ENCODE data around the gene MOG. TPM values are rescaled to one million over a fixed set of nuclear protein-coding genes. Genes with fewer than 3 reads are reported as not detected.

The MOG gene
- 14.7 TPM for total RNA-seq
- long read RNA-seq, partial matches to known transcripts = 0 of 7 reads
- long read RNA-seq, other reads (novel, unspliced or antisense) = 7 of 7 reads

GRCh38 chr6:29656798-29657197, at the start of gene MOG:
Gene MOG, plus strand, starts transcription at chr6:29657092. Its CDS starts 118 bp downstream, at chr6:29657210.
- intact Hi-C loops (cut with micrococcal nuclease) = no loop called here
- H3K27me3 ChIP-seq (ENCODE audit: low read depth) = peaks cover 22% of the 10 kb centered on the region
- peak within 1 kb of the TSS; percentile 89 for H3K27ac ChIP-seq (replicated peaks)
- H3K36me3 ChIP-seq = no peaks in the 10 kb centered on the region
- peaks cover 35% of the 10 kb centered on the region for H3K4me1 ChIP-seq
- peak within 1 kb of the TSS; percentile 30 for H3K4me3 ChIP-seq
- no peak for TF ChIP-seq CTCF (IDR thresholded peaks at IDR 0.05; ENCODE audit: borderline replicate concordance)
- no peaks in the 10 kb centered on the region for H3K9me3 ChIP-seq (replicated peaks)
- DNase-seq = peak; percentile 22

GRCh38 chr6:29608131-29608530, 48.8 kb upstream of the MOG start:
- no peak overlapping the region for H3K4me3 ChIP-seq
- TF ChIP-seq CTCF (IDR thresholded peaks at IDR 0.05; ENCODE audit: borderline replicate concordance) = no peak
- no peak overlapping the region for H3K27ac ChIP-seq (replicated peaks)
- DNase-seq = no peak
- no peaks in the 10 kb centered on the region for H3K4me1 ChIP-seq
- no peaks in the 10 kb centered on the region for H3K27me3 ChIP-seq (ENCODE audit: low read depth)
- intact Hi-C loops (cut with micrococcal nuclease) = no loop called here
- H3K36me3 ChIP-seq = peaks cover 89% of the 10 kb centered on the region
- no peaks in the 10 kb centered on the region for H3K9me3 ChIP-seq (replicated peaks)

- Histone ChIP-seq H3K27me3 (ENCODE audit: low read depth) (no peaks in the 10 kb centered on the region), H3K27ac (replicated peaks) (no peak overlapping the region), H3K4me1 (no peaks in the 10 kb centered on the region), H3K4me3 (no peak overlapping the region), H3K9me3 (replicated peaks) (no peaks in the 10 kb centered on the region), H3K36me3 (peaks cover 83% of the 10 kb centered on the region)
- TF ChIP-seq CTCF (IDR thresholded peaks at IDR 0.05; ENCODE audit: borderline replicate concordance) = no peak
- no peak for DNase-seq
- intact Hi-C loops (cut with micrococcal nuclease) = no loop called here
These were observed 46.4 kb upstream of the MOG start for GRCh38 chr6:29610540-29610939.

GRCh38 chr6:29611426-29611825, 45.5 kb upstream of the MOG start:
- intact Hi-C loops (cut with micrococcal nuclease) = no loop called here
- TF ChIP-seq CTCF (IDR thresholded peaks at IDR 0.05; ENCODE audit: borderline replicate concordance) = no peak

GRCh38 chr6:29617782-29618554, 38.9 kb upstream of the MOG start:
- TF ChIP-seq CTCF (IDR thresholded peaks at IDR 0.05; ENCODE audit: borderline replicate concordance) = no peak
- Histone ChIP-seq H3K4me3 (no peak overlapping the region), H3K36me3 (peaks cover 65% of the 10 kb centered on the region), H3K4me1 (no peaks in the 10 kb centered on the region), H3K27ac (replicated peaks) (no peak overlapping the region), H3K27me3 (ENCODE audit: low read depth) (no peaks in the 10 kb centered on the region), H3K9me3 (replicated peaks) (no peaks in the 10 kb centered on the region)
- DNase-seq = no peak
- intact Hi-C loops (cut with micrococcal nuclease) = no loop called here

More at GRCh38 chr6:29611426-29611825, 45.5 kb upstream of the MOG start:
- H3K4me1 ChIP-seq = no peaks in the 10 kb centered on the region
- peaks cover 79% of the 10 kb centered on the region for H3K36me3 ChIP-seq
- no peak overlapping the region for H3K27ac ChIP-seq (replicated peaks)
- H3K27me3 ChIP-seq (ENCODE audit: low read depth) = no peaks in the 10 kb centered on the region
- H3K4me3 ChIP-seq = no peak overlapping the region
- DNase-seq = no peak
- no peaks in the 10 kb centered on the region for H3K9me3 ChIP-seq (replicated peaks)

Data from left ventricle myocardium inferior (tissue), 1 donor.